GM23338 (cell line): Measurements from ENCODE around the gene SMYD3.

Experiments
- CREB1 ChIP-seq: fragments of 250-450 bp; sonication (Bioruptor Pico); IDR thresholded peaks from 2 replicates; pipeline ENCODE4 v1.5.0; 2020; ENCODE audit warnings: low read depth, mild to moderate bottlenecking, moderate library complexity
- ETS1 ChIP-seq: IDR thresholded peaks from 2 replicates; pipeline ENCODE4 v1.6.1; 2016; ENCODE audit warnings: antibody characterized with exemption
- EZH2 ChIP-seq: fragments of 200-600 bp; sonication (generic); IDR thresholded peaks from one replicate; pipeline ENCODE4 v1.8.0; 2017; ENCODE audit warnings: antibody characterized with exemption, mild to moderate bottlenecking, low read depth; ENCODE audit not compliant: unreplicated experiment
- EZH2phosphoT487 ChIP-seq: fragments of 200-600 bp; sonication (generic); IDR thresholded peaks from one replicate; pipeline ENCODE4 v1.8.1; 2018; ENCODE audit warnings: antibody characterized with exemption; ENCODE audit not compliant: unreplicated experiment
- JUNB ChIP-seq: IDR thresholded peaks from one replicate; pipeline ENCODE4 v1.6.1; 2016; ENCODE audit warnings: antibody characterized with exemption; ENCODE audit not compliant: unreplicated experiment
- NANOG ChIP-seq: IDR thresholded peaks from 2 replicates; pipeline ENCODE4 v1.6.1; 2016; ENCODE audit warnings: antibody characterized with exemption, borderline replicate concordance
- POLR2AphosphoS5 ChIP-seq: IDR thresholded peaks from 2 replicates; pipeline ENCODE4 v1.6.1; 2016; ENCODE audit warnings: antibody characterized with exemption, low read depth
- STAT1 ChIP-seq: IDR thresholded peaks from one replicate; pipeline ENCODE4 v1.6.1; 2016; ENCODE audit warnings: antibody characterized with exemption; ENCODE audit not compliant: unreplicated experiment
- TF ChIP-seq, protein P1 (sequence below), 2 experiments: fragments of 200-600 bp in 1 of 2; sonication (generic) in 1 of 2; conservative IDR thresholded peaks; 2 replicates each; pipeline versions ENCODE4 v1.5.1 to v1.6.1; 2016 to 2017; ENCODE audit warnings: antibody characterized with exemption in 2 of 2, low read depth in 2 of 2, mild to moderate bottlenecking in 2 of 2, moderate library complexity in 1 of 2
- TF ChIP-seq, protein P2 (sequence below): IDR thresholded peaks from one replicate; pipeline ENCODE4 v1.6.1; 2018; ENCODE audit warnings: antibody characterized with exemption; ENCODE audit not compliant: unreplicated experiment

DNA sequence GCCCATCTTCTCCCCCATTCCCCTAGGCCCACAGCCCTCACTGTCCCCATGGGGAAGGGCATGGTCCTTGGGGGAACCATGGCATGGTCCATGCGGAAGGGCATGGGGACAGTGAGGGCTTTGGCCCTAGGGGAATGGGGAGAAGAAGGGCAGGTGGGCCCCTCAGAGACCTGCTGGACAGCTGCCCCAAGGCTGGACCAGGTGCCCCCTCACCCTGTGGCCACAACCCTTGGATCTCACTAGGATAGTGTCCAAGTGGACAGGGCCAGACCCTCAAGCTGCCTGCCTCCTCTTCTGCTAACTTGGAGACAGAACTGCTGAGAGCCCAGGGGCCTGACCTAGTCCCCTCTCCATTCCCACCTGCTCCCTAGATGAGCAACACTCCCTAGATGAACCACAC lies 12.4 kb upstream of the SMYD3 start:
- TF ChIP-seq, protein P1, sequence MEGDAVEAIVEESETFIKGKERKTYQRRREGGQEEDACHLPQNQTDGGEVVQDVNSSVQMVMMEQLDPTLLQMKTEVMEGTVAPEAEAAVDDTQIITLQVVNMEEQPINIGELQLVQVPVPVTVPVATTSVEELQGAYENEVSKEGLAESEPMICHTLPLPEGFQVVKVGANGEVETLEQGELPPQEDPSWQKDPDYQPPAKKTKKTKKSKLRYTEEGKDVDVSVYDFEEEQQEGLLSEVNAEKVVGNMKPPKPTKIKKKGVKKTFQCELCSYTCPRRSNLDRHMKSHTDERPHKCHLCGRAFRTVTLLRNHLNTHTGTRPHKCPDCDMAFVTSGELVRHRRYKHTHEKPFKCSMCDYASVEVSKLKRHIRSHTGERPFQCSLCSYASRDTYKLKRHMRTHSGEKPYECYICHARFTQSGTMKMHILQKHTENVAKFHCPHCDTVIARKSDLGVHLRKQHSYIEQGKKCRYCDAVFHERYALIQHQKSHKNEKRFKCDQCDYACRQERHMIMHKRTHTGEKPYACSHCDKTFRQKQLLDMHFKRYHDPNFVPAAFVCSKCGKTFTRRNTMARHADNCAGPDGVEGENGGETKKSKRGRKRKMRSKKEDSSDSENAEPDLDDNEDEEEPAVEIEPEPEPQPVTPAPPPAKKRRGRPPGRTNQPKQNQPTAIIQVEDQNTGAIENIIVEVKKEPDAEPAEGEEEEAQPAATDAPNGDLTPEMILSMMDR (conservative IDR thresholded peaks at IDR 0.05; ENCODE audit: low read depth in 2 of 2): no peak
- TF ChIP-seq EZH2phosphoT487 (no peak), POLR2AphosphoS5 (no peak), EZH2 (no peak), JUNB (no peak), ETS1 (no peak), CREB1 (CRISPR knock-in tag) (no peak), NANOG (no peak), STAT1 (no peak)
- TF ChIP-seq, protein P2, sequence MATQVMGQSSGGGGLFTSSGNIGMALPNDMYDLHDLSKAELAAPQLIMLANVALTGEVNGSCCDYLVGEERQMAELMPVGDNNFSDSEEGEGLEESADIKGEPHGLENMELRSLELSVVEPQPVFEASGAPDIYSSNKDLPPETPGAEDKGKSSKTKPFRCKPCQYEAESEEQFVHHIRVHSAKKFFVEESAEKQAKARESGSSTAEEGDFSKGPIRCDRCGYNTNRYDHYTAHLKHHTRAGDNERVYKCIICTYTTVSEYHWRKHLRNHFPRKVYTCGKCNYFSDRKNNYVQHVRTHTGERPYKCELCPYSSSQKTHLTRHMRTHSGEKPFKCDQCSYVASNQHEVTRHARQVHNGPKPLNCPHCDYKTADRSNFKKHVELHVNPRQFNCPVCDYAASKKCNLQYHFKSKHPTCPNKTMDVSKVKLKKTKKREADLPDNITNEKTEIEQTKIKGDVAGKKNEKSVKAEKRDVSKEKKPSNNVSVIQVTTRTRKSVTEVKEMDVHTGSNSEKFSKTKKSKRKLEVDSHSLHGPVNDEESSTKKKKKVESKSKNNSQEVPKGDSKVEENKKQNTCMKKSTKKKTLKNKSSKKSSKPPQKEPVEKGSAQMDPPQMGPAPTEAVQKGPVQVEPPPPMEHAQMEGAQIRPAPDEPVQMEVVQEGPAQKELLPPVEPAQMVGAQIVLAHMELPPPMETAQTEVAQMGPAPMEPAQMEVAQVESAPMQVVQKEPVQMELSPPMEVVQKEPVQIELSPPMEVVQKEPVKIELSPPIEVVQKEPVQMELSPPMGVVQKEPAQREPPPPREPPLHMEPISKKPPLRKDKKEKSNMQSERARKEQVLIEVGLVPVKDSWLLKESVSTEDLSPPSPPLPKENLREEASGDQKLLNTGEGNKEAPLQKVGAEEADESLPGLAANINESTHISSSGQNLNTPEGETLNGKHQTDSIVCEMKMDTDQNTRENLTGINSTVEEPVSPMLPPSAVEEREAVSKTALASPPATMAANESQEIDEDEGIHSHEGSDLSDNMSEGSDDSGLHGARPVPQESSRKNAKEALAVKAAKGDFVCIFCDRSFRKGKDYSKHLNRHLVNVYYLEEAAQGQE: no peak
